ENCODE measurements around the gene DPM3. TPM values are rescaled to one million over a fixed set of nuclear protein-coding genes. Genes with fewer than 3 reads are reported as not detected.
"Not testable (repeated sequence)": the region's sequence is repeated elsewhere in the genome, so short reads cannot be mapped to it uniquely, and the experiment has no call there.

Gene DPM3
- total RNA-seq, 1 donor from 2014 or later: 41.0 TPM

GRCh38 chr1:155127105-155127966, 13.0 kb downstream of the DPM3 start, which contains the start of gene EFNA1:
Gene EFNA1, plus strand, starts transcription at chr1:155127876. Its CDS starts 102 bp downstream, at chr1:155127978.
- no peak for DNase-seq (ENCODE audit: extremely low read depth, low read depth, low spot score)

- no peak for DNase-seq (ENCODE audit: extremely low read depth, low read depth, low spot score)
Measured at GRCh38 chr1:155126556-155127104, 13.7 kb downstream of the DPM3 start.

- DNase-seq (ENCODE audit: extremely low read depth, low read depth, low spot score): no peak
Measured at GRCh38 chr1:155125946-155126555, 14.3 kb downstream of the DPM3 start.

GRCh38 chr1:155125511-155125945, 14.8 kb downstream of the DPM3 start:
- no peak for DNase-seq (ENCODE audit: extremely low read depth, low read depth, low spot score)

GRCh38 chr1:155124503-155125463, 15.5 kb downstream of the DPM3 start:
- no peak for DNase-seq (ENCODE audit: extremely low read depth, low read depth, low spot score)

GRCh38 chr1:155123801-155124200, 16.5 kb downstream of the DPM3 start:
- no peak for DNase-seq (ENCODE audit: extremely low read depth, low read depth, low spot score)

- no peak for DNase-seq (ENCODE audit: extremely low read depth, low read depth, low spot score)
Measured at GRCh38 chr1:155122308-155122707, 18.0 kb downstream of the DPM3 start.

GRCh38 chr1:155121249-155121648, 19.1 kb downstream of the DPM3 start:
- no peak for DNase-seq (ENCODE audit: extremely low read depth, low read depth, low spot score)

- DNase-seq (ENCODE audit: extremely low read depth, low read depth, low spot score): no peak
Measured at GRCh38 chr1:155120253-155120652, 20.1 kb downstream of the DPM3 start.

GRCh38 chr1:155118090-155118489, 22.2 kb downstream of the DPM3 start:
- DNase-seq (ENCODE audit: extremely low read depth, low read depth, low spot score): not testable (repeated sequence)

- DNase-seq (ENCODE audit: extremely low read depth, low read depth, low spot score): no peak
Measured at GRCh38 chr1:155117610-155118009, 22.7 kb downstream of the DPM3 start.

- no peak for DNase-seq (ENCODE audit: extremely low read depth, low read depth, low spot score)
Measured at GRCh38 chr1:155116113-155116764, 24.1 kb downstream of the DPM3 start.

- no peak for DNase-seq (ENCODE audit: extremely low read depth, low read depth, low spot score)
Measured at GRCh38 chr1:155113450-155113980, 26.8 kb downstream of the DPM3 start.

- DNase-seq (ENCODE audit: extremely low read depth, low read depth, low spot score): no peak
Measured at GRCh38 chr1:155110826-155111225, 29.5 kb downstream of the DPM3 start.

- no peak for DNase-seq (ENCODE audit: extremely low read depth, low read depth, low spot score)
Measured at GRCh38 chr1:155110381-155110780, 29.9 kb downstream of the DPM3 start.

- no peak for DNase-seq (ENCODE audit: extremely low read depth, low read depth, low spot score)
Measured at GRCh38 chr1:155108296-155108695, 32.0 kb downstream of the DPM3 start.

GRCh38 chr1:155107309-155108264, 32.7 kb downstream of the DPM3 start:
- no peak for DNase-seq (ENCODE audit: extremely low read depth, low read depth, low spot score)

- no peak for DNase-seq (ENCODE audit: extremely low read depth, low read depth, low spot score)
Measured at GRCh38 chr1:155106862-155107261, 33.5 kb downstream of the DPM3 start.

GRCh38 chr1:155105604-155106011, 34.7 kb downstream of the DPM3 start:
- no peak for DNase-seq (ENCODE audit: extremely low read depth, low read depth, low spot score)

Measured in glomerular endothelial cell (primary cell).